ENCODE data around the gene HAPLN1. TPM values are rescaled to one million over a fixed set of nuclear protein-coding genes. Genes with fewer than 3 reads are reported as not detected.

Gene HAPLN1
- total and polyA plus RNA-seq, 2 of the 8 experiments (the other 6 are each of a cell fraction or from before 2014, with no cell fraction given), result 0.56 to 2.1 TPM

DNA sequence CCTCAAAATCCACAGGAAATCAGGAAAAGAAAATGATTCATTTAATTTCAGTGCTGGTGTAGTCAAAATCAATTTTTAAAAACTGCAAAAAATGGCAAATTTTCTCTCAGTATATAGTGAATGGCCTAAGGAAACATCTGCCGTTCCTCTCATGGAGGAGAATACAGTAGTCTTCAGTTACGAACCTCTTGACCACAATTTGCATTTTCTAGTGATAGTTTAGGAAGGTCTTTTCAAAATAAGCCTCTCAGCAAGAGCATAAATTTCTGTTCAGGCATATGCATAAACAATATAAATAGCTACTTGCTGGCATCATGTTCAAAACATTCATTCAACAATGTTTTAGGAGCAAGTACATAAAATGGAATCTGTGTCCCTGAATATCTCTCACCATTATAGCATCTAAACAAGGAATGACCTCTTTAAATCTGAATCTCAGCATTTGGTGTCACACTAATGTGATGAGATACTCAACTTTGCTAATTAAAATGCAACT lies 33.5 kb downstream of the HAPLN1 start:
- Histone ChIP-seq H4K20me1 (replicated peaks in 1 of 2; ENCODE audit: control insufficient read depth in 1 of 2, insufficient read depth in 2 of 2, low read length in 2 of 2) (no peaks in the 10 kb centered on the region), H3K4me1 (replicated peaks in 1 of 4; ENCODE audit: control insufficient read depth in 3 of 4, insufficient read depth in 4 of 4, low read length in 3 of 4) (peaks cover 0 to 2% (median 1%) of the 10 kb centered on the region in 4 experiments; a peak in 3 of 7 replicates), H3K4me2 (ENCODE audit: insufficient read depth in 1 of 2, low read depth in 2 of 2, low read length in 2 of 2) (no peak overlapping the region), H4K8ac (ENCODE audit: extremely low read depth, insufficient read depth, low read length) (no peak overlapping the region), H3K27ac (ENCODE audit: low read depth, low read length) (no peak overlapping the region), H3K23ac (ENCODE audit: insufficient read length) (no peak overlapping the region), H3K14ac (ENCODE audit: insufficient read length) (no peak overlapping the region), H3K9ac (replicated peaks in 1 of 4; ENCODE audit: extremely low read depth in 1 of 4, low read depth in 3 of 4, low read length in 3 of 4) (no peak overlapping the region), H3K79me1 (ENCODE audit: low read depth, low read length) (no peaks in the 10 kb centered on the region), H3K36me3 (ENCODE audit: control insufficient read depth in 2 of 4, insufficient read depth in 4 of 4, low read length in 3 of 4) (no peaks in the 10 kb centered on the region), H2BK120ac (replicated peaks; ENCODE audit: low read depth, low read length) (no peak overlapping the region), H2BK5ac (ENCODE audit: low read depth, low read length) (no peak overlapping the region), H3K9me3 (ENCODE audit: insufficient read depth in 2 of 2, low read depth in 1 of 2, low read length in 1 of 2) (no peaks in the 10 kb centered on the region), H3K23me2 (ENCODE audit: low read depth, low read length) (no peaks in the 10 kb centered on the region), H4K91ac (replicated peaks; ENCODE audit: insufficient read length, low read length) (no peak overlapping the region), H2AFZ (ENCODE audit: low read length) (no peak overlapping the region), H2BK20ac (ENCODE audit: low read length) (no peak overlapping the region), H4K5ac (ENCODE audit: insufficient read length, low read depth, low read length) (no peak overlapping the region), H3K27me3 (replicated peaks in 1 of 4; ENCODE audit: control insufficient read depth in 3 of 4, extremely low read depth in 1 of 4, insufficient read depth in 3 of 4, low read length in 3 of 4) (no peaks in the 10 kb centered on the region), H2AK5ac (ENCODE audit: low read depth, low read length) (no peak overlapping the region), H3K18ac (ENCODE audit: extremely low read depth, low read length) (no peak overlapping the region), H2BK12ac (ENCODE audit: low read depth, low read length) (no peak overlapping the region), H3K4me3 (ENCODE audit: extremely low read depth in 1 of 4, insufficient read depth in 2 of 4, low read depth in 3 of 4, low read length in 4 of 4) (no peak overlapping the region), H3K56ac (replicated peaks; ENCODE audit: insufficient read length, low read depth, low read length) (no peak overlapping the region), H3K4ac (replicated peaks; ENCODE audit: insufficient read length, low read depth, low read length) (no peak overlapping the region), H3K79me2 (ENCODE audit: control insufficient read depth in 1 of 2, insufficient read depth in 2 of 2, low read length in 2 of 2) (no peaks in the 10 kb centered on the region), H2BK15ac (ENCODE audit: low read length) (no peak overlapping the region)
- POLR2A ChIA-PET (ENCODE audit: partially characterized antibody), result no interaction called here
- WGBS, 2 experiments (ENCODE audit: extremely low coverage in 1 of 2, insufficient coverage in 1 of 2, insufficient read length in 1 of 2, insufficient replicate concordance in 2 of 2, low coverage in 1 of 2, low lambda C conversion rate in 2 of 2, missing lambda C conversion rate in 1 of 2), result 85% methylated on average over 2 of the region's 2 CpGs; no CpG with 5 or more reads in 1 of the 2 experiments
- CTCF ChIA-PET (ENCODE audit: partially characterized antibody), result interaction anchor here (0.6 to 0.7 kb wide), 2 partner anchors 25 to 79 kb away, joined by 3 read pairs; no protein-coding TSS in a partner anchor
- DNase-seq (ENCODE audit: low read depth in 1 of 2, low spot score in 2 of 2) (no peak), FAIRE-seq (no peak)
- TF ChIP-seq EGR1 (IDR thresholded peaks at IDR 0.05; ENCODE audit: borderline replicate concordance, low read depth, low read length), result no peak
- TF ChIP-seq TEAD4 (IDR thresholded peaks at IDR 0.05; ENCODE audit: low read depth, low read length), result no peak
- TF ChIP-seq, protein P1, sequence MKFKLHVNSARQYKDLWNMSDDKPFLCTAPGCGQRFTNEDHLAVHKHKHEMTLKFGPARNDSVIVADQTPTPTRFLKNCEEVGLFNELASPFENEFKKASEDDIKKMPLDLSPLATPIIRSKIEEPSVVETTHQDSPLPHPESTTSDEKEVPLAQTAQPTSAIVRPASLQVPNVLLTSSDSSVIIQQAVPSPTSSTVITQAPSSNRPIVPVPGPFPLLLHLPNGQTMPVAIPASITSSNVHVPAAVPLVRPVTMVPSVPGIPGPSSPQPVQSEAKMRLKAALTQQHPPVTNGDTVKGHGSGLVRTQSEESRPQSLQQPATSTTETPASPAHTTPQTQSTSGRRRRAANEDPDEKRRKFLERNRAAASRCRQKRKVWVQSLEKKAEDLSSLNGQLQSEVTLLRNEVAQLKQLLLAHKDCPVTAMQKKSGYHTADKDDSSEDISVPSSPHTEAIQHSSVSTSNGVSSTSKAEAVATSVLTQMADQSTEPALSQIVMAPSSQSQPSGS (IDR thresholded peaks at IDR 0.05; ENCODE audit: low read length), result no peak
- no peak for TF ChIP-seq GTF2F1 (IDR thresholded peaks at IDR 0.05; ENCODE audit: borderline replicate concordance, low read depth, low read length)
- no peak for TF ChIP-seq RBBP5 (IDR thresholded peaks at IDR 0.05; ENCODE audit: borderline replicate concordance, low read depth, low read length)
- no peak for TF ChIP-seq HDAC2 (IDR thresholded peaks at IDR 0.05; ENCODE audit: borderline replicate concordance in 1 of 2, low read depth in 2 of 2, low read length in 2 of 2)
- TF ChIP-seq SP1 (IDR thresholded peaks at IDR 0.05; ENCODE audit: low read depth, low read length), result no peak
- TF ChIP-seq RXRA (IDR thresholded peaks at IDR 0.05; ENCODE audit: insufficient read depth, low read depth, low read length), result no peak
- no peak for TF ChIP-seq CBX5 (IDR thresholded peaks at IDR 0.05; ENCODE audit: low read depth, low read length)
- no peak for TF ChIP-seq CTBP2 (IDR thresholded peaks at IDR 0.05; ENCODE audit: borderline replicate concordance, insufficient read depth, insufficient read length, low read length)
- no peak for TF ChIP-seq KDM1A (IDR thresholded peaks at IDR 0.05; ENCODE audit: borderline replicate concordance, low read length)
- no peak for TF ChIP-seq JUND (IDR thresholded peaks at IDR 0.05; ENCODE audit: low read length)
